Measurements from ENCODE around the gene TMEM119. TPM values are rescaled to one million over a fixed set of nuclear protein-coding genes. Genes with fewer than 3 reads are reported as not detected.
A peak's percentile ranks its signal among the peaks of the same experiment; 100 is the strongest.

TMEM119 gene
- total RNA-seq, 1 donor from 2014 or later: 1.3 TPM

DNA sequence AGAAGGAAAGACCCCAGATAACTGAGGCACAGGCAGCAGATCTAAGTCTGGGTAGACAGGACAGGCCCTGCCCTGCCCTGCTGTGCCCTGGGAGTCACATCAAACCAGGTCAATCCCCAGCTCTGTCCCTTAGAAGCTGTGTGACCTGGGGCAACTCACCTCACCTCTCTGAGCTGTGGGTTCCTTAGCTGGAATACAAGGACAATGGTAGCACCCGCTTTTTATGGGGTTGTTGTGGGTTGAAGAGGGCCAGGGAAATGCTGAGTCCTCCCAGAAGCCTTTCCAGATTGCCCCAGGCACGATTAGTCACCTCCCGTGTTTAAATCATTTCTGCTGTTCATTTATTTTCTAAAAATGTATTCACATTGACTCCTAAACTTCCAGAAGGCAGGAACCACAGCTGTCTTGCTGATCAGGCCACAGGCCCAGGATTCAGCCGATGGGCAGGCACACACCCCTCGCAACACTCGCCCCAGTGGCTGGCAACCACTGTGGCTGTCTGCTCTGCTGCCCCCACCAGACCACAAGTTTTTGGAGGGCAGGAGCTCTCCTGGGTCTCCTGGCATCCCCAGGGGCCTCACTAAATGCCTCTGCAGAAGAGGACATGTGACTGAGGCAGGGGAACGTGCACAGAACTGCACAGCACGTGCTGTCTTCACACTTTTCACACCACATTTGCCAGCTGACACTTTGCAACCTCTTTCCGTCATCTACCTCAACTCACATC is 32.8 kb upstream of the TMEM119 start:
- no peak overlapping the region for H3K4me3 ChIP-seq
- peaks cover 15% of the 10 kb centered on the region for H3K4me1 ChIP-seq
- intact Hi-C loops (cut with micrococcal nuclease): no loop called here
- H3K27ac ChIP-seq (replicated peaks): no peak overlapping the region
- no peaks in the 10 kb centered on the region for H3K9me3 ChIP-seq (replicated peaks)
- DNase-seq: no peak
- no peak for TF ChIP-seq CTCF (IDR thresholded peaks at IDR 0.05; ENCODE audit: borderline replicate concordance)
- no peaks in the 10 kb centered on the region for H3K36me3 ChIP-seq
- H3K27me3 ChIP-seq (ENCODE audit: low read depth): no peaks in the 10 kb centered on the region

GRCh38 chr12:108629824-108630476 is 32.1 kb upstream of the TMEM119 start:
- H3K4me3 ChIP-seq: peak overlapping the region; percentile 14
- intact Hi-C loops (cut with micrococcal nuclease): no loop called here
- no peaks in the 10 kb centered on the region for H3K36me3 ChIP-seq
- peak overlapping the region; percentile 8 for H3K27ac ChIP-seq (replicated peaks)
- DNase-seq: no peak
- no peaks in the 10 kb centered on the region for H3K9me3 ChIP-seq (replicated peaks)
- TF ChIP-seq CTCF (IDR thresholded peaks at IDR 0.05; ENCODE audit: borderline replicate concordance): no peak
- H3K4me1 ChIP-seq: peaks cover 9% of the 10 kb centered on the region
- no peaks in the 10 kb centered on the region for H3K27me3 ChIP-seq (ENCODE audit: low read depth)

- Histone ChIP-seq H3K27ac (replicated peaks) (no peak overlapping the region), H3K36me3 (no peaks in the 10 kb centered on the region), H3K4me1 (peaks cover 9% of the 10 kb centered on the region), H3K27me3 (ENCODE audit: low read depth) (no peaks in the 10 kb centered on the region), H3K9me3 (replicated peaks) (no peaks in the 10 kb centered on the region), H3K4me3 (no peak overlapping the region)
- intact Hi-C loops (cut with micrococcal nuclease): no loop called here
- no peak for DNase-seq
- TF ChIP-seq CTCF (IDR thresholded peaks at IDR 0.05; ENCODE audit: borderline replicate concordance): no peak
Observed at GRCh38 chr12:108629151-108629550, 31.3 kb upstream of the TMEM119 start.

DNA sequence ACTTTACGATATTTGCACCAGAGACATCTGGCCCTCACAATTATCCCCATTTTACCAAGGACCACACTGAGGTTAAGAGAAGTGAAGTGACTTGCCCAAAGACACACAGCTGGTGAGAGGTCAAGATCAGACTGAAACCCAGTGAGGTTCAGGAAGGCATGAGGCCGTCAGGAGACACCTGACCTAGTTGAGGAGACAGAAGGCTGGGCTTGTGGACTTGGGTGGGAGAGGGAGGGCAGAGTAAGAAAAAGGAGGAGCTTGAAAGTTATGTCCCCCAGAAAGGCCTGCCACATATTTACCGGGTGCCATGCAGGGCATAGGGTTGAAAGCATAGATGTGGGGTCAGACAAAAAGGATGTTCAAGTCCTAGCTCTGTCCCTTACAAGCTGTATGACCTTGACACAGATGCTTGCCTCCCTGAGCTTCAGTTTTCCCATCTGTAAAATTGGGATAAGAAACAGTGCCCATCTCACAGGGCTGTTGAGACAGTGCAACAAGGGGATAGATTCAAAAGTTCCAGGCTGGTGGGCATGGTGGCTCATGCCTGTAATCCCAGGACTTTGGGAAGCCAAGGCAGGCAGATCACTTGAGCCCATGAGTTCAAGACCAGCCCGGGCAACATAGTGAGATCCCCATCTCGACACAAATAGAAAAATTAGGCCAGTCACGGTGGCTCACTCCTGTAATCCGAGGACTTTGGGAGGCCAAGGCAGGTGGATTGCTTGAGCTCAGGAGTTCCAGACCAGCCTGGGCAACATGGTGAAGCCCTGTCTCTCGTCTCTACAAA is 29.4 kb upstream of the TMEM119 start:
- Histone ChIP-seq H3K27me3 (ENCODE audit: low read depth) (no peaks in the 10 kb centered on the region), H3K36me3 (no peaks in the 10 kb centered on the region), H3K27ac (replicated peaks) (no peak overlapping the region), H3K4me3 (no peak overlapping the region), H3K4me1 (peaks cover 16% of the 10 kb centered on the region), H3K9me3 (replicated peaks) (no peaks in the 10 kb centered on the region)
- intact Hi-C loops (cut with micrococcal nuclease): no loop called here
- DNase-seq: no peak
- no peak for TF ChIP-seq CTCF (IDR thresholded peaks at IDR 0.05; ENCODE audit: borderline replicate concordance)

- peaks cover 20% of the 10 kb centered on the region for H3K4me1 ChIP-seq
Observed at GRCh38 chr12:108625228-108625627, 27.3 kb upstream of the TMEM119 start.

More at GRCh38 chr12:108625228-108625627, 27.3 kb upstream of the TMEM119 start:
- DNase-seq: no peak
- no peak for TF ChIP-seq CTCF (IDR thresholded peaks at IDR 0.05; ENCODE audit: borderline replicate concordance)
- H3K9me3 ChIP-seq (replicated peaks): no peaks in the 10 kb centered on the region
- no peaks in the 10 kb centered on the region for H3K27me3 ChIP-seq (ENCODE audit: low read depth)
- H3K4me3 ChIP-seq: no peak overlapping the region
- no peaks in the 10 kb centered on the region for H3K36me3 ChIP-seq
- H3K27ac ChIP-seq (replicated peaks): no peak overlapping the region
- intact Hi-C loops (cut with micrococcal nuclease): no loop called here
